Testis (tissue), 2 donors: ENCODE measurements around the gene DPF3.

Source experiments
- CTCF ChIP-seq, 3 experiments: fragments of 450-650 bp in 2 of 3; fragments of 200-600 bp in 1 of 3; sonication (generic) in 1 of 3; IDR thresholded peaks; one replicate each; pipeline ENCODE4 v1.5.1; 2016 to 2019; ENCODE audit warnings: antibody characterized with exemption in 3 of 3, mild to moderate bottlenecking in 2 of 3, moderate library complexity in 1 of 3
- POLR2A ChIP-seq: fragments of 450-650 bp; IDR thresholded peaks from one replicate; pipeline ENCODE4 v1.6.1; 2017; ENCODE audit warnings: antibody characterized with exemption, mild to moderate bottlenecking, moderate library complexity

- TF ChIP-seq POLR2A (no peak), CTCF (IDR thresholded peaks at IDR 0.05) (no peak)
These were observed 316.4 kb downstream of the DPF3 start for GRCh38 chr14:72577521-72577920.
